Neural progenitor cell (in vitro differentiated cells): ENCODE data around the gene CDH9. TPM values are rescaled to one million over a fixed set of nuclear protein-coding genes. Genes with fewer than 3 reads are reported as not detected.

Experiments used
- DNase-seq: peaks from one replicate; pipeline ENCODE4 v3.0.0-alpha.2; 2016; ENCODE audit warnings: low spot score
- H2AFZ ChIP-seq: fragments of 200-600 bp; sonication (generic); replicated peaks from 2 replicates; pipeline ENCODE4 v1.6.1; 2016; ENCODE audit warnings: antibody characterized with exemption
- H3F3A ChIP-seq: fragments of 200-600 bp; sonication (generic); 2 replicates; pipeline ENCODE4 v1.6.1; 2016; ENCODE audit warnings: antibody characterized with exemption, low read depth
- H3K27ac ChIP-seq: fragments of 200-600 bp; sonication (generic); 2 replicates; pipeline ENCODE4 v1.5.1; 2016; ENCODE audit warnings: mild to moderate bottlenecking
- H3K27me3 ChIP-seq: fragments of 200-600 bp; sonication (generic); 2 replicates; pipeline ENCODE4 v1.6.1; 2016; ENCODE audit warnings: mild to moderate bottlenecking, moderate library complexity
- H3K36me3 ChIP-seq: fragments of 200-600 bp; sonication (generic); 2 replicates; pipeline ENCODE4 v1.5.1; 2016
- H3K4me1 ChIP-seq: fragments of 200-600 bp; sonication (generic); 2 replicates; pipeline ENCODE4 v1.6.1; 2016; ENCODE audit warnings: mixed run types
- H3K4me2 ChIP-seq: fragments of 200-600 bp; sonication (generic); 2 replicates; pipeline ENCODE4 v1.6.1; 2016
- H3K4me3 ChIP-seq: fragments of 200-600 bp; sonication (generic); 2 replicates; pipeline ENCODE4 v1.5.1; 2016
- H3K79me2 ChIP-seq: fragments of 200-600 bp; sonication (generic); 2 replicates; pipeline ENCODE4 v1.6.1; 2016; ENCODE audit warnings: low read depth
- H3K9ac ChIP-seq: fragments of 200-600 bp; sonication (generic); 2 replicates; pipeline ENCODE4 v1.6.1; 2016
- H3K9me3 ChIP-seq: fragments of 200-600 bp; sonication (generic); 2 replicates; pipeline ENCODE4 v1.5.1; 2016; ENCODE audit warnings: low read depth
- H4K20me1 ChIP-seq: fragments of 200-600 bp; sonication (generic); 2 replicates; pipeline ENCODE4 v1.6.1; 2016; ENCODE audit warnings: low read depth
- H3K27ac Mint-ChIP-seq: 3 replicates; pipeline ENCODE4 v1.8.0; 2021; ENCODE audit warnings: mixed read lengths
- H3K27me3 Mint-ChIP-seq: 2 replicates; pipeline ENCODE4 v1.8.0; 2022; ENCODE audit warnings: low read depth, mild to moderate bottlenecking, inconsistent platforms, moderate library complexity, mixed read lengths; ENCODE audit not compliant: insufficient read depth
- H3K36me3 Mint-ChIP-seq: 3 replicates; pipeline ENCODE4 v1.8.0; 2021; ENCODE audit warnings: mixed read lengths
- H3K4me1 Mint-ChIP-seq: 3 replicates; pipeline ENCODE4 v1.8.0; 2021; ENCODE audit warnings: mixed read lengths
- H3K4me3 Mint-ChIP-seq: 3 replicates; pipeline ENCODE4 v1.8.0; 2021; ENCODE audit warnings: mild to moderate bottlenecking, moderate library complexity, mixed read lengths
- H3K9me3 Mint-ChIP-seq: 3 replicates; pipeline ENCODE4 v1.8.0; 2020; ENCODE audit warnings: mixed read lengths
- CTCF ChIP-seq: fragments of 200-600 bp; sonication (generic); IDR thresholded peaks from 2 replicates; pipeline ENCODE4 v1.5.1; 2017; ENCODE audit warnings: antibody characterized with exemption, mild to moderate bottlenecking
- EZH2 ChIP-seq: fragments of 200-600 bp; sonication (generic); IDR thresholded peaks from 2 replicates; pipeline ENCODE4 v1.6.1; 2017; ENCODE audit warnings: antibody characterized with exemption, mild to moderate bottlenecking, moderate library complexity
- EZH2phosphoT487 ChIP-seq: fragments of 200-600 bp; sonication (generic); IDR thresholded peaks from 2 replicates; pipeline ENCODE4 v1.6.1; 2017; ENCODE audit warnings: antibody characterized with exemption
- total RNA-seq: library from RNA; depleted of rRNA; stranded (reverse); fragments of >200 nt; gene quantifications from 2 replicates; pipeline ENCODE4 v1.2.3, GENCODE V29; 2015; ENCODE audit warnings: low replicate concordance

The CDH9 gene
- total RNA-seq, 1 donor from 2014 or later = 2.8 TPM

GRCh38 chr5:27080147-27080546, 41.8 kb upstream of the CDH9 start:
- Histone ChIP-seq H3K79me2 (no peaks in the 10 kb centered on the region), H3K27ac (no peak overlapping the region), H3K4me1 (peaks cover 12% of the 10 kb centered on the region), H3K9me3 (no peaks in the 10 kb centered on the region), H3F3A (peaks cover 7% of the 10 kb centered on the region), H3K36me3 (no peaks in the 10 kb centered on the region), H3K9ac (no peak overlapping the region), H3K27me3 (no peaks in the 10 kb centered on the region), H3K4me2 (no peak overlapping the region), H2AFZ (no peak overlapping the region), H4K20me1 (no peaks in the 10 kb centered on the region), H3K4me3 (no peak overlapping the region)
- Mint-ChIP-seq H3K27me3 (peaks cover 5% of the 10 kb centered on the region), H3K4me1 (peaks cover 9% of the 10 kb centered on the region), H3K9me3 (peaks cover 24% of the 10 kb centered on the region), H3K4me3 (no peak overlapping the region), H3K27ac (no peak overlapping the region), H3K36me3 (no peaks in the 10 kb centered on the region)
- DNase-seq = no peak
- TF ChIP-seq CTCF (no peak), EZH2phosphoT487 (no peak), EZH2 (no peak)

- Histone ChIP-seq H3K27me3 (no peaks in the 10 kb centered on the region), H3K4me3 (no peak overlapping the region), H3K9ac (no peak overlapping the region), H3K79me2 (no peaks in the 10 kb centered on the region), H3K4me1 (no peaks in the 10 kb centered on the region), H3K4me2 (no peak overlapping the region), H2AFZ (no peak overlapping the region), H3F3A (no peaks in the 10 kb centered on the region), H3K9me3 (no peaks in the 10 kb centered on the region), H3K36me3 (no peaks in the 10 kb centered on the region), H3K27ac (no peak overlapping the region), H4K20me1 (no peaks in the 10 kb centered on the region)
- H3K4me3 Mint-ChIP-seq = no peak overlapping the region
- no peaks in the 10 kb centered on the region for H3K4me1 Mint-ChIP-seq
- no peak for TF ChIP-seq EZH2phosphoT487
- no peak for TF ChIP-seq CTCF
- no peak for TF ChIP-seq EZH2
- H3K36me3 Mint-ChIP-seq = no peaks in the 10 kb centered on the region
- H3K27me3 Mint-ChIP-seq = no peaks in the 10 kb centered on the region
- H3K27ac Mint-ChIP-seq = no peak overlapping the region
- no peak for DNase-seq
- H3K9me3 Mint-ChIP-seq = peaks cover 5% of the 10 kb centered on the region
These were observed 24.1 kb upstream of the CDH9 start for GRCh38 chr5:27062451-27062850.

GRCh38 chr5:27048510-27048909, 10.1 kb upstream of the CDH9 start:
- DNase-seq = peak; percentile 28
- Mint-ChIP-seq H3K4me1 (no peaks in the 10 kb centered on the region), H3K27me3 (no peaks in the 10 kb centered on the region), H3K9me3 (no peaks in the 10 kb centered on the region), H3K27ac (no peak overlapping the region), H3K36me3 (no peaks in the 10 kb centered on the region), H3K4me3 (no peak overlapping the region)
- no peaks in the 10 kb centered on the region for H3K36me3 ChIP-seq
- no peaks in the 10 kb centered on the region for H3K27me3 ChIP-seq
- no peak overlapping the region for H3K27ac ChIP-seq
- H3K9me3 ChIP-seq = no peaks in the 10 kb centered on the region
- H3K4me2 ChIP-seq = no peak overlapping the region
- H3K4me3 ChIP-seq = no peak overlapping the region
- TF ChIP-seq EZH2 = no peak
- no peak for TF ChIP-seq CTCF
- TF ChIP-seq EZH2phosphoT487 = no peak
- H3K9ac ChIP-seq = no peak overlapping the region
- no peaks in the 10 kb centered on the region for H3F3A ChIP-seq
- no peaks in the 10 kb centered on the region for H3K79me2 ChIP-seq
- no peak overlapping the region for H2AFZ ChIP-seq
- no peaks in the 10 kb centered on the region for H4K20me1 ChIP-seq
- peaks cover 3% of the 10 kb centered on the region for H3K4me1 ChIP-seq
